GM21529 (cell line): ENCODE data around the gene ECHDC3.

Experiments used
- ATAC-seq: cut with Tn5 transposase; IDR thresholded peaks from one replicate; pipeline ENCODE4 v1.9.1; 2021; ENCODE audit not compliant: unreplicated experiment

The ECHDC3 gene

DNA sequence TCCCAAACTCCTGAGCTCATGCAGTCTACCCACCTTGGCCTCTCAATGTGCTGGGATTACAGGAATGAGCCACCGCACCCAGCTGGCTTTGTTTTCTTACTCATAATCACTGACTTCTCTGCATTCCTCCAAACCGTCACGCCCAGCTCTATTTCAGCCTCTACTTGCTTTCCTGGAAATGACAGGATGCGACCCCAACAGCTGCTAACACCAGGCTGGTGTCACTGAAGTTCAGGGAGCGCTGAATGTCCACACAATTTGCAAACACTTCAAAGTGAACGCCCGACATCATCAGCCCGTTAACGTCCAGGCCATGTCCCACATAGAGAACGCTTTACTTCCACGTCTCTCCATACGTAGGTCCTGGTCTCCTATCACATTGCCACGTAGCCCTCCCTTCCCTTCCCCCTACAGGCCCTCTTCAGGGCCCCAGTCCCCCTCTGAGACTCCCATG, 68.2 kb downstream of the ECHDC3 start:
- no peak for ATAC-seq

DNA sequence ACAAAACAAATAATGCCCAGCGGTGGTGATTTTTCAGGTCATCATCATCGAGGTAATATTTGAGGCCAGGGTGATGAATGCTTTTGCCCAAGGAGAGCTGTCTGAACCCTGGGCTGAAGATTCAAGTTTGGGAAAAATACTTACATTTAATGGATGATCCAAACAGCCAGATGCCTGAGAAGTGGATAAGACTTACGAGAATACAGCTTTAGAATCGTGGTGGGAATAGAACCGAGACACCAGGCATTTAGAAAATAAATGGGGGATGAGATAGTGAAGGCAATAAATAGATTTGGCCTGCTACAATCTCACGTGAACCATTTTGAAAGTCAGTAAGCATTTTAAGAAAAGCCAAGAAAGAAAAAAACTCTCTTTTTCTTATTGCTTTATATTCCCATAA, 68.8 kb downstream of the ECHDC3 start:
- ATAC-seq, result no peak

DNA sequence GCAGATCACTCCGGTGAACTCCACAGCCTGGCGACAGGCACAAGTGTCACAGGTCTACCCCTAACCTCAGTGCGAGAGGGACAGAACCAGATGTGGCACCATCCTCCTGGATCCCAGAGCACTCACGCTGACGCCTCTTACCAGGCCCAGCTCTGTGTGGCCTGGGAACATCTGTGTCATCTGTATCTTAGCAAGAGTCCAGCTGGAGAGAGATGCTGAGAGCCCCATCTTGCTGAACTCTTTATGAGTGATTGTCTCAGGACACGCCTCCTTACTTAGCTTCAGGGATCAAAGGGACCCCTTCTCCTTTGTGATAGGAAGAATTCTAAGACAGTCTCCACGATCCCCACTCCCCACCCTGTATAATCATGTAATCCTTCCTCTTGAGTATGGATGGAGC, 71.0 kb downstream of the ECHDC3 start:
- ATAC-seq, result no peak
